Erythroblast (primary cell): ENCODE data around the gene SLC22A2.

Experiments
- GATA1 ChIP-seq: IDR thresholded peaks from 2 replicates; pipeline ENCODE4 v1.6.1; 2011; ENCODE audit warnings: low read depth, mild to moderate bottlenecking, control low read depth, low read length, moderate library complexity
- POLR2A ChIP-seq: IDR thresholded peaks from 2 replicates; pipeline ENCODE4 v1.6.1; 2011; ENCODE audit warnings: mild to moderate bottlenecking, low read length

GRCh38 chr6:160249671-160250070, 8.9 kb downstream of the SLC22A2 start:
- TF ChIP-seq POLR2A (no peak), GATA1 (no peak)
